GM12878 (cell line): Measurements from ENCODE around the gene IL1RAPL1. TPM values are rescaled to one million over a fixed set of nuclear protein-coding genes. Genes with fewer than 3 reads are reported as not detected.

Experiments
- ATAC-seq: fragments of 200-7000 bp; cut with Tn5 transposase; 3 replicates; pipeline ENCODE4 v1.9.1; 2020; ENCODE audit warnings: mild to moderate bottlenecking, moderate library complexity
- BruUV-seq: library from RNA; stranded (reverse); fragments of 400-500 nt; replicated peaks from 2 replicates; lab custom pipeline; 2021; lab: Mats Ljungman, UMichigan
- CTCF ChIA-PET: fragments of 300-600 bp; sonication (Branson Sonifier 250); formaldehyde crosslinking; extraction: SDS; loops from one replicate; lab custom pipeline; 2021; ENCODE audit warnings: inconsistent platforms; lab: Yijun Ruan, JAX
- POLR2A ChIA-PET: fragments of 350-600 bp; formaldehyde crosslinking; extraction: SDS; loops from one replicate; lab custom pipeline; 2021; ENCODE audit warnings: inconsistent platforms; lab: Charles Lee
- RAD21 ChIA-PET: fragments of 300-600 bp; sonication (Branson Sonifier 250); formaldehyde crosslinking; loops from one replicate; lab custom pipeline; 2023; ENCODE audit warnings: antibody characterized with exemption; ENCODE audit not compliant: unreplicated experiment; lab: Charles Lee
- SMC1A ChIA-PET: fragments of 300-600 bp; sonication (Branson Sonifier 250); formaldehyde crosslinking; loops from one replicate; lab custom pipeline; 2023; ENCODE audit not compliant: unreplicated experiment, uncharacterized antibody; lab: Charles Lee
- DNase-seq: peaks from one replicate; pipeline ENCODE4 v3.0.0-alpha.2; 2011; ENCODE audit warnings: low read depth, low spot score
- FAIRE-seq: peaks from 3 replicates; lab custom pipeline; 2011; peaks lifted over from hg19 to GRCh38; lab: Jason Lieb, UNC
- H2AFZ ChIP-seq: 2 replicates; pipeline ENCODE4 v1.6.0; 2011; ENCODE audit warnings: low read depth, low read length, control low read depth; ENCODE audit not compliant: control insufficient read depth
- H3K27ac ChIP-seq: 2 replicates; pipeline ENCODE4 v1.5.1; 2011; ENCODE audit warnings: control low read depth; ENCODE audit not compliant: control insufficient read depth, insufficient read depth
- H3K27me3 ChIP-seq, 2 experiments: replicated peaks in 1 of 2; 2 replicates each; pipeline versions ENCODE4 v1.6.0 to v1.6.1; 2011; ENCODE audit warnings: low read length in 1 of 2; ENCODE audit not compliant: control insufficient read depth in 2 of 2, insufficient read depth in 2 of 2
- H3K36me3 ChIP-seq, 2 experiments: 2 replicates each; pipeline ENCODE4 v1.5.1; 2011; ENCODE audit warnings: low read length in 1 of 2; ENCODE audit not compliant: control insufficient read depth in 2 of 2, insufficient read depth in 2 of 2
- H3K4me1 ChIP-seq: 2 replicates; pipeline ENCODE4 v1.6.1; 2011; ENCODE audit warnings: mild to moderate bottlenecking, low read length, moderate library complexity, mixed read lengths; ENCODE audit not compliant: control insufficient read depth, insufficient read depth
- H3K4me2 ChIP-seq: 2 replicates; pipeline ENCODE4 v1.6.0; 2011; ENCODE audit warnings: control low read depth; ENCODE audit not compliant: control insufficient read depth, insufficient read depth
- H3K4me3 ChIP-seq: fragments of 200-600 bp; sonication (generic); 2 replicates; pipeline ENCODE4 v1.5.1; 2016
- H3K79me2 ChIP-seq: 2 replicates; pipeline ENCODE4 v1.6.0; 2011; ENCODE audit warnings: low read length; ENCODE audit not compliant: control insufficient read depth, insufficient read depth
- H3K9ac ChIP-seq: 2 replicates; pipeline ENCODE4 v1.8.0; 2011; ENCODE audit warnings: low read length, control low read depth, mixed read lengths; ENCODE audit not compliant: control insufficient read depth, insufficient read depth
- H3K9me3 ChIP-seq: replicated peaks from 3 replicates; pipeline ENCODE4 v1.5.1; 2011; ENCODE audit warnings: mild to moderate bottlenecking, low read length; ENCODE audit not compliant: control insufficient read depth, insufficient read depth
- H4K20me1 ChIP-seq: 2 replicates; pipeline ENCODE4 v1.6.0; 2011; ENCODE audit not compliant: control insufficient read depth, insufficient read depth
- JUNB ChIP-seq: IDR thresholded peaks from 2 replicates; pipeline ENCODE4 v1.6.1; 2016; ENCODE audit warnings: antibody characterized with exemption, mild to moderate bottlenecking
- NFYA ChIP-seq: IDR thresholded peaks from 2 replicates; pipeline ENCODE4 v1.6.1; 2011; ENCODE audit warnings: low read depth, mild to moderate bottlenecking, low read length, improper control_type of control experiment, borderline replicate concordance
- POLR2A ChIP-seq: IDR thresholded peaks from 2 replicates; pipeline ENCODE4 v1.6.1; 2011; ENCODE audit warnings: low read depth, mild to moderate bottlenecking, low read length
- RCOR1 ChIP-seq: conservative IDR thresholded peaks from 2 replicates; pipeline ENCODE4 v1.6.1; 2012; ENCODE audit warnings: low read depth, low read length, improper control_type of control experiment
- SIN3A ChIP-seq: IDR thresholded peaks from 2 replicates; pipeline ENCODE4 v1.6.1; 2012; ENCODE audit warnings: low read depth, low read length, improper control_type of control experiment
- SMARCA5 ChIP-seq: fragments of 450-650 bp; IDR thresholded peaks from 2 replicates; pipeline ENCODE4 v1.6.1; 2017; ENCODE audit warnings: mild to moderate bottlenecking
- SREBF1 ChIP-seq: IDR thresholded peaks from 2 replicates; pipeline ENCODE4 v1.6.1; 2012; ENCODE audit warnings: mild to moderate bottlenecking, low read length
- SUPT20H ChIP-seq: IDR thresholded peaks from 2 replicates; pipeline ENCODE4 v1.6.1; 2011; ENCODE audit warnings: low read depth, mild to moderate bottlenecking, low read length, moderate library complexity, borderline replicate concordance; ENCODE audit not compliant: control insufficient read depth
- ZNF384 ChIP-seq: IDR thresholded peaks from 2 replicates; pipeline ENCODE4 v1.6.1; 2012; ENCODE audit warnings: low read depth, mild to moderate bottlenecking, low read length, improper control_type of control experiment, borderline replicate concordance
- WGBS: methylation state at CpG from one replicate; pipeline ENCODE4 v1.1.6; 2016; ENCODE audit warnings: low lambda C conversion rate; ENCODE audit not compliant: insufficient replicate concordance, insufficient coverage; ENCODE audit errors: missing lambda C conversion rate; 5-methylcytosine and 5-hydroxymethylcytosine counted together
- in situ Hi-C: fragments of 300-500 bp; cut with MboI; formaldehyde crosslinking; loops from 9 replicates; pipeline ENCODE4 v1.14.3; 2018; ENCODE audit warnings: mixed read lengths
- intact Hi-C: fragments of 100-400 bp; cut with micrococcal nuclease; formaldehyde crosslinking; loops from one replicate; pipeline ENCODE4 v1.14.2; 2022; ENCODE audit not compliant: unreplicated experiment
- polyA plus RNA-seq, 11 experiments: library from polyadenylated mRNA; depleted of rRNA in 4 of 11; unstranded in 6 of 11; stranded (reverse) in 5 of 11; fragments of >200 nt; fragmentation: Nextera tagmentation in 4 of 11; fragmentation: Illumina TruSeq in 1 of 11; extraction: Ambion mirVana in 4 of 11; extraction: Trizol in 1 of 11; gene quantifications; 1 replicate in 1 of 11; 2 replicates in 10 of 11; pipeline versions ENCODE4 v1.2.1 to v1.2.3, GENCODE V29; 2011 to 2016; ENCODE audit warnings: inconsistent platforms in 2 of 11, missing spikeins in 2 of 11, low read depth in 1 of 11
- total RNA-seq, 4 experiments: library from RNA; depleted of rRNA in 3 of 4; stranded (reverse); fragments of >200 nt in 3 of 4; fragmentation: Illumina TruSeq in 1 of 4; extraction: Trizol in 1 of 4; gene quantifications; 2 replicates each; pipeline versions ENCODE4 v1.2.1 to v1.2.3, GENCODE V29; 2013 to 2021
- TF ChIP-seq, protein P1 (sequence below): fragments of 450-650 bp; IDR thresholded peaks from 2 replicates; pipeline ENCODE4 v1.6.1; 2014; ENCODE audit warnings: mild to moderate bottlenecking
- TF ChIP-seq, protein P2 (sequence below): fragments of 450-650 bp; IDR thresholded peaks from 2 replicates; pipeline ENCODE4 v1.6.1; 2018; ENCODE audit warnings: borderline replicate concordance, mild to moderate bottlenecking; ENCODE audit not compliant: partially characterized antibody
- TF ChIP-seq, protein P3 (sequence below): IDR thresholded peaks from 2 replicates; pipeline ENCODE4 v1.6.1; 2011; ENCODE audit warnings: borderline replicate concordance, low read depth, mild to moderate bottlenecking, moderate library complexity, low read length; ENCODE audit not compliant: insufficient read depth, poor library complexity, severe bottlenecking

Gene IL1RAPL1
- total and polyA plus RNA-seq, 10 of the 15 experiments (the other 5 are each of a cell fraction or from before 2014, with no cell fraction given), result not detected

DNA sequence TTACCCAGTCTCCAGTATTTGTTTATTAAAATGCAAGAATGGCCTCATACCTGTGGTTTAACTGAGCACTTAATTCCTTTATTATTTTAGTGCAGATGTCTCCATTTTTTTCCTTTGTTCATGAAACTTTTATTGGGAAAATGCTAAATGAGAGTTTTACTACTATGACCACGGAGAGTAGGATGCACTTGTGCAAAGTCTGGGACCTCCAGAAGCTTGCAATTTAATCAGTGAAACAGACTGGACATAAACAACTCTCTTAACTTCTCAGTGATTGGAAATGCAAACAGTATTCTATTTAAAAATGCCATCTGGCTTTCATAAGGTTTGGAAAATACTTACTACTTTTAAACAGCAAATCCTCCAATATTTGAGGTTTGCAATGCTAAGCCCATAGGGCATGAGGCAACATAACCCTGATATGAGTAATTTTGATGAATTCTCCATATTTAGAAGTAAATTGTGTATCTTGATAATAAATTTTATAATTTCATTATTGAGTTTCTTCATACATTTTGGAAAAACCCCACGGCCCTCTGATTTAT lies 909.5 kb downstream of the IL1RAPL1 start:
- DNase-seq (no peak), FAIRE-seq (no peak), ATAC-seq (no peak)
- ChIA-PET POLR2A (no interaction called here), SMC1A (interaction anchor here (0.7 to 1.3 kb wide), 2 partner anchors 9 to 92 kb away, joined by 3 to 4 read pairs; no protein-coding TSS in a partner anchor), RAD21 (interaction anchor here (0.9 kb wide), 1 partner anchor 19 kb away, joined by 3 read pairs; no protein-coding TSS in a partner anchor), CTCF (interaction anchor here (0.8 to 1.4 kb wide), 2 partner anchors 13 to 18 kb away, joined by 3 to 7 read pairs; no protein-coding TSS in a partner anchor)
- H3K9ac ChIP-seq, result no peak overlapping the region
- no peak overlapping the region for H3K4me2 ChIP-seq
- H3K79me2 ChIP-seq, result no peaks in the 10 kb centered on the region
- H3K9me3 ChIP-seq, result no peaks in the 10 kb centered on the region
- no peak overlapping the region for H2AFZ ChIP-seq
- no peaks in the 10 kb centered on the region for H3K36me3 ChIP-seq
- H3K4me3 ChIP-seq, result no peak overlapping the region
- no TSS peak for BruUV-seq
- no peaks in the 10 kb centered on the region for H4K20me1 ChIP-seq
- TF ChIP-seq SUPT20H (no peak), ZNF384 (no peak)
- WGBS, result 29% methylated on average over 2 of the region's 2 CpGs
- H3K4me1 ChIP-seq, result no peaks in the 10 kb centered on the region
- no peak overlapping the region for H3K27ac ChIP-seq
- H3K27me3 ChIP-seq, result no peaks in the 10 kb centered on the region
- in situ Hi-C loops (no loop called here), intact Hi-C loops (no loop called here)

DNA sequence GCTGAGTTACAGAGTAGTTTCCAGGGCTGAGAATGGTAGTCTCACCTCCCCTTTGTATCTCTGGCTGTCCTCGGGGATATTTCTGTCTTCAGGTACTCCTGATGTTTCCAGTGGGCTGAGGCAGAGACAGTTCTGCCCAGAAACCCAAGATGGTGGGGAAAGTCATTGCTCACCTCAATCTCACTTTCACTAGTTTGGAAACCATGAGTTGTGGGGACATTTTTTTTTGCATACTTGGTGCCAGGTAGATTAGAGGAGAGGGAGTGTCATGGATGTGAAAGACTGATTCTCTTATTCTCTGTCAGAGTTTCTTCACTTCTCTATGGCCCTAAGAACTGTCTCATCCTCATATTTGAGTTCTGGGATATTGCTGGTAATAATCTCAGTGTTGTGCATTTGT lies 919.5 kb downstream of the IL1RAPL1 start:
- RAD21 ChIA-PET, result no interaction called here
- POLR2A ChIA-PET, result no interaction called here
- ATAC-seq (no peak), DNase-seq (no peak), FAIRE-seq (peak; percentile 27)
- Histone ChIP-seq H3K27me3 (no peaks in the 10 kb centered on the region), H3K9me3 (no peaks in the 10 kb centered on the region; the same call in 2 of the 3 replicates), H4K20me1 (no peaks in the 10 kb centered on the region), H3K27ac (no peak overlapping the region), H3K36me3 (no peaks in the 10 kb centered on the region), H3K4me2 (no peak overlapping the region), H3K79me2 (no peaks in the 10 kb centered on the region), H3K4me1 (no peaks in the 10 kb centered on the region; the same call in 1 of the 2 replicates), H3K9ac (no peak overlapping the region), H3K4me3 (no peak overlapping the region), H2AFZ (no peak overlapping the region)
- WGBS, result 0% methylated on average over 1 of the region's 1 CpG
- in situ Hi-C loops (no loop called here), intact Hi-C loops (no loop called here)
- BruUV-seq, result no TSS peak
- SMC1A ChIA-PET, result no interaction called here
- CTCF ChIA-PET, result no interaction called here
- TF ChIP-seq RCOR1 (no peak), SREBF1 (no peak), POLR2A (no peak), JUNB (no peak), SMARCA5 (no peak), NFYA (no peak), SIN3A (no peak)
- TF ChIP-seq, protein P1, sequence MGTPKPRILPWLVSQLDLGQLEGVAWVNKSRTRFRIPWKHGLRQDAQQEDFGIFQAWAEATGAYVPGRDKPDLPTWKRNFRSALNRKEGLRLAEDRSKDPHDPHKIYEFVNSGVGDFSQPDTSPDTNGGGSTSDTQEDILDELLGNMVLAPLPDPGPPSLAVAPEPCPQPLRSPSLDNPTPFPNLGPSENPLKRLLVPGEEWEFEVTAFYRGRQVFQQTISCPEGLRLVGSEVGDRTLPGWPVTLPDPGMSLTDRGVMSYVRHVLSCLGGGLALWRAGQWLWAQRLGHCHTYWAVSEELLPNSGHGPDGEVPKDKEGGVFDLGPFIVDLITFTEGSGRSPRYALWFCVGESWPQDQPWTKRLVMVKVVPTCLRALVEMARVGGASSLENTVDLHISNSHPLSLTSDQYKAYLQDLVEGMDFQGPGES, result no peak
- TF ChIP-seq, protein P2, sequence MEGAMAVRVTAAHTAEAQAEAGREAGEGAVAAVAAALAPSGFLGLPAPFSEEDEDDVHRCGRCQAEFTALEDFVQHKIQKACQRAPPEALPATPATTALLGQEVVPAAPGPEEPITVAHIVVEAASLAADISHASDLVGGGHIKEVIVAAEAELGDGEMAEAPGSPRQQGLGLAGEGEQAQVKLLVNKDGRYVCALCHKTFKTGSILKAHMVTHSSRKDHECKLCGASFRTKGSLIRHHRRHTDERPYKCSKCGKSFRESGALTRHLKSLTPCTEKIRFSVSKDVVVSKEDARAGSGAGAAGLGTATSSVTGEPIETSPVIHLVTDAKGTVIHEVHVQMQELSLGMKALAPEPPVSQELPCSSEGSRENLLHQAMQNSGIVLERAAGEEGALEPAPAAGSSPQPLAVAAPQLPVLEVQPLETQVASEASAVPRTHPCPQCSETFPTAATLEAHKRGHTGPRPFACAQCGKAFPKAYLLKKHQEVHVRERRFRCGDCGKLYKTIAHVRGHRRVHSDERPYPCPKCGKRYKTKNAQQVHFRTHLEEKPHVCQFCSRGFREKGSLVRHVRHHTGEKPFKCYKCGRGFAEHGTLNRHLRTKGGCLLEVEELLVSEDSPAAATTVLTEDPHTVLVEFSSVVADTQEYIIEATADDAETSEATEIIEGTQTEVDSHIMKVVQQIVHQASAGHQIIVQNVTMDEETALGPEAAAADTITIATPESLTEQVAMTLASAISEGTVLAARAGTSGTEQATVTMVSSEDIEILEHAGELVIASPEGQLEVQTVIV, result no peak
- TF ChIP-seq, protein P3, sequence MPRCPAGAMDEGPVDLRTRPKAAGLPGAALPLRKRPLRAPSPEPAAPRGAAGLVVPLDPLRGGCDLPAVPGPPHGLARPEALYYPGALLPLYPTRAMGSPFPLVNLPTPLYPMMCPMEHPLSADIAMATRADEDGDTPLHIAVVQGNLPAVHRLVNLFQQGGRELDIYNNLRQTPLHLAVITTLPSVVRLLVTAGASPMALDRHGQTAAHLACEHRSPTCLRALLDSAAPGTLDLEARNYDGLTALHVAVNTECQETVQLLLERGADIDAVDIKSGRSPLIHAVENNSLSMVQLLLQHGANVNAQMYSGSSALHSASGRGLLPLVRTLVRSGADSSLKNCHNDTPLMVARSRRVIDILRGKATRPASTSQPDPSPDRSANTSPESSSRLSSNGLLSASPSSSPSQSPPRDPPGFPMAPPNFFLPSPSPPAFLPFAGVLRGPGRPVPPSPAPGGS, result no peak
